ENCODE data around the gene B3GALT6.

The B3GALT6 gene

GRCh38 chr1:1255611-1256010 is 23.6 kb downstream of the B3GALT6 start:
- H3K4me1 ChIP-seq (ENCODE audit: control insufficient read depth, insufficient read depth, low read length, poor library complexity, severe bottlenecking) = peaks cover 10% of the 10 kb centered on the region
- DNase-seq = no peak
- no peaks in the 10 kb centered on the region for H3K9me3 ChIP-seq (ENCODE audit: control insufficient read depth, low read length)
- H3K27ac ChIP-seq (ENCODE audit: insufficient read depth, low read length, poor library complexity, severe bottlenecking) = no peak overlapping the region
- no peaks in the 10 kb centered on the region for H3K27me3 ChIP-seq (replicated peaks; ENCODE audit: control insufficient read depth, insufficient read depth, low read length, poor library complexity, severe bottlenecking)
- no peak overlapping the region for H3K4me3 ChIP-seq (ENCODE audit: insufficient read depth, low read depth, low read length, poor library complexity, severe bottlenecking)
- peaks cover 41% of the 10 kb centered on the region for H3K36me3 ChIP-seq (ENCODE audit: control insufficient read depth, insufficient read depth, low read length)

GRCh38 chr1:1256956-1257871 is 25.2 kb downstream of the B3GALT6 start:
- Histone ChIP-seq H3K4me3 (ENCODE audit: insufficient read depth, low read depth, low read length, poor library complexity, severe bottlenecking) (no peak overlapping the region), H3K4me1 (ENCODE audit: control insufficient read depth, insufficient read depth, low read length, poor library complexity, severe bottlenecking) (peaks cover 4% of the 10 kb centered on the region), H3K36me3 (ENCODE audit: control insufficient read depth, insufficient read depth, low read length) (peaks cover 44% of the 10 kb centered on the region), H3K27ac (ENCODE audit: insufficient read depth, low read length, poor library complexity, severe bottlenecking) (no peak overlapping the region), H3K27me3 (replicated peaks; ENCODE audit: control insufficient read depth, insufficient read depth, low read length, poor library complexity, severe bottlenecking) (no peaks in the 10 kb centered on the region), H3K9me3 (ENCODE audit: control insufficient read depth, low read length) (no peaks in the 10 kb centered on the region)
- DNase-seq = no peak

- DNase-seq = no peak
- Histone ChIP-seq H3K4me3 (ENCODE audit: insufficient read depth, low read depth, low read length, poor library complexity, severe bottlenecking) (no peak overlapping the region), H3K36me3 (ENCODE audit: control insufficient read depth, insufficient read depth, low read length) (peaks cover 56% of the 10 kb centered on the region), H3K27me3 (replicated peaks; ENCODE audit: control insufficient read depth, insufficient read depth, low read length, poor library complexity, severe bottlenecking) (no peaks in the 10 kb centered on the region), H3K27ac (ENCODE audit: insufficient read depth, low read length, poor library complexity, severe bottlenecking) (no peak overlapping the region), H3K4me1 (ENCODE audit: control insufficient read depth, insufficient read depth, low read length, poor library complexity, severe bottlenecking) (peaks cover 4% of the 10 kb centered on the region), H3K9me3 (ENCODE audit: control insufficient read depth, low read length) (no peaks in the 10 kb centered on the region)
These were observed 27.1 kb downstream of the B3GALT6 start for GRCh38 chr1:1259119-1259488.

- H3K36me3 ChIP-seq (ENCODE audit: control insufficient read depth, insufficient read depth, low read length) = peaks cover 58% of the 10 kb centered on the region
- peaks cover 4% of the 10 kb centered on the region for H3K4me1 ChIP-seq (ENCODE audit: control insufficient read depth, insufficient read depth, low read length, poor library complexity, severe bottlenecking)
- H3K4me3 ChIP-seq (ENCODE audit: insufficient read depth, low read depth, low read length, poor library complexity, severe bottlenecking) = no peak overlapping the region
- no peaks in the 10 kb centered on the region for H3K9me3 ChIP-seq (ENCODE audit: control insufficient read depth, low read length)
- H3K27ac ChIP-seq (ENCODE audit: insufficient read depth, low read length, poor library complexity, severe bottlenecking) = no peak overlapping the region
- H3K27me3 ChIP-seq (replicated peaks; ENCODE audit: control insufficient read depth, insufficient read depth, low read length, poor library complexity, severe bottlenecking) = no peaks in the 10 kb centered on the region
- no peak for DNase-seq
These were observed 27.5 kb downstream of the B3GALT6 start for GRCh38 chr1:1259540-1259939.

GRCh38 chr1:1259951-1260600 is 28.0 kb downstream of the B3GALT6 start:
- Histone ChIP-seq H3K27me3 (replicated peaks; ENCODE audit: control insufficient read depth, insufficient read depth, low read length, poor library complexity, severe bottlenecking) (no peaks in the 10 kb centered on the region), H3K4me1 (ENCODE audit: control insufficient read depth, insufficient read depth, low read length, poor library complexity, severe bottlenecking) (peaks cover 4% of the 10 kb centered on the region), H3K27ac (ENCODE audit: insufficient read depth, low read length, poor library complexity, severe bottlenecking) (no peak overlapping the region), H3K36me3 (ENCODE audit: control insufficient read depth, insufficient read depth, low read length) (peaks cover 57% of the 10 kb centered on the region), H3K4me3 (ENCODE audit: insufficient read depth, low read depth, low read length, poor library complexity, severe bottlenecking) (no peak overlapping the region), H3K9me3 (ENCODE audit: control insufficient read depth, low read length) (no peaks in the 10 kb centered on the region)
- DNase-seq = no peak

- Histone ChIP-seq H3K4me1 (ENCODE audit: control insufficient read depth, insufficient read depth, low read length, poor library complexity, severe bottlenecking) (peaks cover 4% of the 10 kb centered on the region), H3K9me3 (ENCODE audit: control insufficient read depth, low read length) (no peaks in the 10 kb centered on the region), H3K27me3 (replicated peaks; ENCODE audit: control insufficient read depth, insufficient read depth, low read length, poor library complexity, severe bottlenecking) (no peaks in the 10 kb centered on the region), H3K36me3 (ENCODE audit: control insufficient read depth, insufficient read depth, low read length) (peaks cover 50% of the 10 kb centered on the region), H3K27ac (ENCODE audit: insufficient read depth, low read length, poor library complexity, severe bottlenecking) (peak overlapping the region; percentile 0), H3K4me3 (ENCODE audit: insufficient read depth, low read depth, low read length, poor library complexity, severe bottlenecking) (no peak overlapping the region)
- no peak for DNase-seq
These were observed 29.0 kb downstream of the B3GALT6 start for GRCh38 chr1:1260843-1261560.

- no peak for DNase-seq
- H3K4me1 ChIP-seq (ENCODE audit: control insufficient read depth, insufficient read depth, low read length, poor library complexity, severe bottlenecking) = peaks cover 4% of the 10 kb centered on the region
- no peak overlapping the region for H3K4me3 ChIP-seq (ENCODE audit: insufficient read depth, low read depth, low read length, poor library complexity, severe bottlenecking)
- H3K27me3 ChIP-seq (replicated peaks; ENCODE audit: control insufficient read depth, insufficient read depth, low read length, poor library complexity, severe bottlenecking) = no peaks in the 10 kb centered on the region
- H3K9me3 ChIP-seq (ENCODE audit: control insufficient read depth, low read length) = no peaks in the 10 kb centered on the region
- no peak overlapping the region for H3K27ac ChIP-seq (ENCODE audit: insufficient read depth, low read length, poor library complexity, severe bottlenecking)
- peaks cover 42% of the 10 kb centered on the region for H3K36me3 ChIP-seq (ENCODE audit: control insufficient read depth, insufficient read depth, low read length)
These were observed 30.0 kb downstream of the B3GALT6 start for GRCh38 chr1:1262071-1262470.

GRCh38 chr1:1262758-1263157 is 30.7 kb downstream of the B3GALT6 start:
- Histone ChIP-seq H3K36me3 (ENCODE audit: control insufficient read depth, insufficient read depth, low read length) (peaks cover 45% of the 10 kb centered on the region), H3K9me3 (ENCODE audit: control insufficient read depth, low read length) (no peaks in the 10 kb centered on the region), H3K4me1 (ENCODE audit: control insufficient read depth, insufficient read depth, low read length, poor library complexity, severe bottlenecking) (peaks cover 4% of the 10 kb centered on the region), H3K27ac (ENCODE audit: insufficient read depth, low read length, poor library complexity, severe bottlenecking) (no peak overlapping the region), H3K27me3 (replicated peaks; ENCODE audit: control insufficient read depth, insufficient read depth, low read length, poor library complexity, severe bottlenecking) (no peaks in the 10 kb centered on the region), H3K4me3 (ENCODE audit: insufficient read depth, low read depth, low read length, poor library complexity, severe bottlenecking) (no peak overlapping the region)
- DNase-seq = no peak

GRCh38 chr1:1264026-1264425 is 32.0 kb downstream of the B3GALT6 start:
- Histone ChIP-seq H3K27me3 (replicated peaks; ENCODE audit: control insufficient read depth, insufficient read depth, low read length, poor library complexity, severe bottlenecking) (no peaks in the 10 kb centered on the region), H3K4me1 (ENCODE audit: control insufficient read depth, insufficient read depth, low read length, poor library complexity, severe bottlenecking) (peaks cover 4% of the 10 kb centered on the region), H3K27ac (ENCODE audit: insufficient read depth, low read length, poor library complexity, severe bottlenecking) (no peak overlapping the region), H3K36me3 (ENCODE audit: control insufficient read depth, insufficient read depth, low read length) (peaks cover 52% of the 10 kb centered on the region), H3K9me3 (ENCODE audit: control insufficient read depth, low read length) (no peaks in the 10 kb centered on the region), H3K4me3 (ENCODE audit: insufficient read depth, low read depth, low read length, poor library complexity, severe bottlenecking) (no peak overlapping the region)
- DNase-seq = no peak

- Histone ChIP-seq H3K9me3 (ENCODE audit: control insufficient read depth, low read length) (no peaks in the 10 kb centered on the region), H3K4me3 (ENCODE audit: insufficient read depth, low read depth, low read length, poor library complexity, severe bottlenecking) (no peak overlapping the region), H3K27me3 (replicated peaks; ENCODE audit: control insufficient read depth, insufficient read depth, low read length, poor library complexity, severe bottlenecking) (no peaks in the 10 kb centered on the region), H3K36me3 (ENCODE audit: control insufficient read depth, insufficient read depth, low read length) (peaks cover 47% of the 10 kb centered on the region), H3K4me1 (ENCODE audit: control insufficient read depth, insufficient read depth, low read length, poor library complexity, severe bottlenecking) (peaks cover 4% of the 10 kb centered on the region), H3K27ac (ENCODE audit: insufficient read depth, low read length, poor library complexity, severe bottlenecking) (no peak overlapping the region)
- no peak for DNase-seq
These were observed 32.8 kb downstream of the B3GALT6 start for GRCh38 chr1:1264868-1265272.
